SIG-M5 (cell line): ENCODE results near the gene PIM3.

Source experiments
- DNase-seq: peaks from one replicate; lab custom pipeline; 2025; lab: John Stamatoyannopoulos, UW

Gene PIM3

GRCh38 chr22:50000587-50001387, 40.2 kb downstream of the PIM3 start:
- no peak for DNase-seq

DNA sequence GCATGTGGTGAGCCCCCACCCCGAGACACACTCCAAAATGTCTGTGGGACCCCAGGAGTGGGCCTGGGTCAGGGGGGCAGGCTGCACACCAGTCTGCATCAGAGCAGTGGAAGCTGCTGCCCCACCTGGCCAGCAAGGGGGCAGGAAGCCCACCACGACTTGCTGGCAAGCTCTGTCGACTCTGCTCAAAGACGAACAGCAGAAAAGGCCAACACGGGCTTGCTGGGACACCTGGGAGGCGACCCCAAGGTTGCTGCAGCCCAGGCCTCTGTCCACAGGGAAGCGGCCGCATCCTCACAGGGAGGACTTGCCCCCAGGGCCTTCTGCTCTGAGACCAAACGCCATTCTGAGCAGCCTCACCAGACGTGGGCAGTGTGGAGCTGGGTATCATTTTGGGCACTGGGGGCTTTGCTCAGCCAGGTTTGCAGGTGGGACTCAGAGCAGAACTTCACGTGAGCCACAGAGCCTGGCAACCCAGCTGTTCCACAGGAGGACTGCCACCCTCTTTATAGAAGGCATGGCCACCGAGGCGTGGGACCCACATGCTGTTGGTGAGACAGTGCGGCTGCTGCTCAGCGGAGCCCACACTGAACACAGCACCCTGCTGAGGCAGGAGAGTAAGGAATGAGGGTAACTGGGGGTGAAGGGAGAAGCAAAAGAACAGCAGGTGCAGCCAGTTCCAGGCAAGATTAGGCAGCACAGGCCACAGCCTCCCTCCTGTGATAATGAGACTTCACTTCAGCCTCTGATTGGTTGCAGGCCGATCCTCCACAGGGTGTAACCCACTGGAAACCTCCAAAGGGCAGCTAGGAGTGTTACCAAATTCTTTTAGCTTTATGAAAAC, 41.0 kb downstream of the PIM3 start:
- no peak for DNase-seq

- no peak for DNase-seq
Measured at GRCh38 chr22:50002791-50003190, 42.2 kb downstream of the PIM3 start.

DNA sequence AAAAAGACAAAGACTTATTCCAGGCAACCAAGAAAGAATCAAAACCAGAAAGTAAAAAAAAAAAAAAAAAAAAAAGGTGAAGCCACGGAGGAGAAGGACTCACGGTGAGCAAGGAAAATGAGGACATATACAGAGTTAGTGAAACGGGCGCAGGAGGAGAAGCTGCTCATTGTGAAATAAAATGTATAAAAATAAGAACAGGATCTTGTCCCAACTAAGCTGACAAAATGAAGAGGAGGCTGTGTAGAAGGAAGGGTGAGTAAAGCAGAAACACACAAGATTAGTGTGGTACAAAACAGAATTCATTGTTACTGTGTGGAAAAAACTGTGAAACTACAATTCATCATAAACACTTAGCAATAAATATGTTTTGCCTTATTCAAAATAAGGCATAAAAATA, 44.3 kb downstream of the PIM3 start:
- DNase-seq = no peak

GRCh38 chr22:50007057-50007511, 46.5 kb downstream of the PIM3 start:
- no peak for DNase-seq

- no peak for DNase-seq
Measured at GRCh38 chr22:50008151-50009040, 47.8 kb downstream of the PIM3 start.

- no peak for DNase-seq
Measured at GRCh38 chr22:50009251-50009650, 48.7 kb downstream of the PIM3 start.

DNA sequence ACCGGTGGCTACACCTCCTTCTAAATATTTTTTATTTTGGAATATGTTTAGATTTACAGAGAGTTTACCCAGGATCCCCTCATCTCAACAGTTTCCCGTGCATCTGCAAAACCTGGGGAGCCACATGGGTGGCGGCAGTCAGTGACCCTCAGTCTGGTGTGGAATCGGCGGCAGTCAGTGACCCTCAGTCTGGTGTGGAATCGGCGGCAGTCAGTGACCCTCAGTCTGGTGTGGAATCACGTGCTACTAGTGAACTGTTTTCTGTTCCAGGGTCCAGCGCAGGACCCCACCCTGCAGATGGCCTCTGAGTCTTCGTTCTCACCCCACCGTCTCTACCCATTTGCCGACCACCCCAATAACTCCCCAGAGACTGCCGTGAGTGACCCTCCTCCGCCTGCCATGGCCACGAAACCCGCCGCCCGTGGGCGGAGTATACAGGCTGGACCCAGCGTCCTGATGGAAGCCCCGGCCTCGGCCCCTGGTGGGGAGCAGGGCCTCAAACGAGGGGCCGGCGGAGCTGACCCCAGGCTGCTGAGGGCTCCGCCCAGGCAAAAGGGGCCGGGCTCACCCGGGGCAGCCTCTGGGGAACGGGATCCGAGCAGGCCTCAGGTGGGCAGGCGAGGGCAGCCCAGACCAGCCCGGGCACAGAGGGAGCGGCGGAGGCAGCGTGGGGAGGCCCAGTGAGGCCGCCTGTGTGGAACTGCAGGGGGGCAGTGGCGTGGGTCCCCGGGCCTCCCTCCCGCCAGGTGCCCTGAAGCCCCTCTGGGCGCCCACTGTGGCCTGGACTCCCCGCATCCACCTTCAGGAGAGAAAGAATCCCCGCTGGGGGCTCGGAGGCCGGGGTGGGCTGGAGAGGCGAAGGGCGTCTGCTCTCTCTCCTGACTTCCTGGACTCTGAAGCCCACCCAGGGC, 49.4 kb downstream of the PIM3 start:
- no peak for DNase-seq

- DNase-seq = no peak
Measured at GRCh38 chr22:50010676-50011446, 50.3 kb downstream of the PIM3 start.

- DNase-seq = no peak
Measured at GRCh38 chr22:50011447-50012210, 51.1 kb downstream of the PIM3 start.

DNA sequence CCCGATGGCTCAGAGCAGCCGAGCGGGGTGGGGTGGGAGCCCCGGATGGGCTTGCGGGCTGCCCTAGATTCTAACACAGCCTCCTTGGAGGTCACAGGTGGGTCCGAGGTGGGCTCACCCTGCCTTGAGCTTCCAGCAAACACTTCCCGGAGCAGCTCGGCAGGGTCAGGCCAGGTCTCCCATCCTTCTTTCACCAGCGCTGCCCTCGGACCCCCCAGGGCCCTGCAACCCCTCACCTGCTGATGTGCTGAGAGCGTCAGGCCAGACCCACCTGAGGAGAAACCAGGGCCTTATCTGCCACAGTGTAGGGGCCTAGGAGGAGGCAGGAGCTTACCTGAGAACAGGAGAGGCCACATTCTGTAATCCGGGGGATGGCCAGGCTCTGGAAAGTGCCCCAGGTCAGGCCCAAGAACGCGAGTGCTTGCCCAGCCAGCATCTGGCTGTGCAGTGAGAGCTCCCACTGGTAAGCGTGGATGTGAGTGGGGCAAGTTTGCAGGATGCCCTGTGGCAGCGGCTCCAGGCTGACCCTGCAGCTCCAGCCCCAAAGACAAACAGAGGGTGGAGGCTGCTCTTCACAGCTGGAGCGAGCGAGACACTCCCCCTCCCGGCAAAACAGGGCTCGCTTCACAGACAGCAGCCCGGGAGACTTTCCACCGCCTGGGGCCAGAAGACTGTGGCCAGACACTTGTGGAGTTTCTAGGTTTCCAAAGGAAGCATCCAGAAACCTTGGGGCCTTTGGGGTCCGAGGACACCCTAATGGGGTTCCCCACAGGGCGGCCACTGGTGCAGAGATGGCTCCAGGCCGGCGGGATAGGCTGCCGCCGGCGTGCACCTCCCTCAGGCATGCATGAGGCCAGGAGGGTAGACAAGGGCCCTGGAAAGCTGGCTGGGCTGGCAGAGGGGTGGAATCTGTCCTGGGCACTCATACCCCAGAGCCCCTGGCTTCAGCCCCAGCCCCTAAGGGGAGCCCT, 51.9 kb downstream of the PIM3 start, which contains the start of gene IL17REL:
IL17REL (minus strand) TSS at position 555 of the 971 bp plus-strand sequence; CDS start at position 436, 119 bp downstream.
- DNase-seq = no peak
